SK-N-SH treated with all-trans-retinoic acid at 6 μM for 48 hours (cell line): ENCODE data around the gene SMPD3.

ENCODE experiments used
- GLIS3 ChIP-seq: fragments of 250-450 bp; sonication (Bioruptor Pico); IDR thresholded peaks from 2 replicates; pipeline ENCODE4 v1.5.0; 2020; ENCODE audit warnings: mild to moderate bottlenecking, moderate library complexity
- ZNF70 ChIP-seq: fragments of 450-650 bp; formaldehyde crosslinking; IDR thresholded peaks from 2 replicates; pipeline ENCODE4 v1.5.0; 2020; ENCODE audit warnings: mild to moderate bottlenecking, moderate library complexity

- no peak for TF ChIP-seq GLIS3 (CRISPR knock-in tag)
- TF ChIP-seq ZNF70, result no peak
Observed at GRCh38 chr16:68475071-68475470, 26.8 kb upstream of the SMPD3 start.
